GM21528 (cell line): ENCODE results near the gene ACACA.

ENCODE experiments used
- ATAC-seq: cut with Tn5 transposase; IDR thresholded peaks from one replicate; pipeline ENCODE4 v1.9.1; 2021; ENCODE audit warnings: mild to moderate bottlenecking, moderate library complexity; ENCODE audit not compliant: unreplicated experiment, low FRiP score

Gene ACACA

DNA sequence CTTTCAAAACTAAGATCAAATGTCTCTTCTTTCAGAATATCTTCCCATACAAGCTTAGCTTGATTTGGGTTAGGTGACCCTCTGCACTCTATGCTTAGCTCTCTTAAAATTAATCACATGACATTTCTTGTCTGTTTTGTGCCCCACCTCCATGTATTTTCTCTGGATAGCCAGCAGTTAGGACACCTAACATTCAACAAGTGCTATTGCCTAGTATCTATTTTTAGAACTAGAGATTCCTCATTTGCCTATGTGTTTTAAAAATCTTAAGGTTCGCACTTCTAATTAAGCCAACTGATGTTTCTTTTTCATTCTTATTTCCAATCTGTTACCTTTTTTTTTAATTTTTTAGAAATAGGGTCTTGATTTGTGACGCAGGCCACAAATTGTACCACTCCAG, 160.6 kb downstream of the ACACA start:
- no peak for ATAC-seq

DNA sequence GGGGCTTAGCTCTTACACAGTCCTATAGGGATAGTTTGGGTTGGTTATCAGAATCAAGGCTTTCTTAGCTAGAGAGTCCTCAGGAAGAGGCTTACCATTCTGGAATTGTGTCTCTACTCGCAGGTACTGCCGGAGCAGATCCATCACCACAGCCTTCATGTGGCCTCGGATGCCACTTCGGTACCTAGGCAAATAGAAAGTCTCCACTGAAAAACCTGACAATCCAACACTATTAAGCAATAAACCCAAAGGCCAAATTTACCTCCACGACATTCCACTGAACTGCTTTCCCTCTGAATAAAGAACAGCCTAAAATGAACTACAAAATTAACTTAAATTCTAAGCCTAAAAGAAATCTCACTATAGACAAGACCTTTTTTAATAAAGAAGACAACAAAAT, 166.3 kb downstream of the ACACA start:
- ATAC-seq = no peak

DNA sequence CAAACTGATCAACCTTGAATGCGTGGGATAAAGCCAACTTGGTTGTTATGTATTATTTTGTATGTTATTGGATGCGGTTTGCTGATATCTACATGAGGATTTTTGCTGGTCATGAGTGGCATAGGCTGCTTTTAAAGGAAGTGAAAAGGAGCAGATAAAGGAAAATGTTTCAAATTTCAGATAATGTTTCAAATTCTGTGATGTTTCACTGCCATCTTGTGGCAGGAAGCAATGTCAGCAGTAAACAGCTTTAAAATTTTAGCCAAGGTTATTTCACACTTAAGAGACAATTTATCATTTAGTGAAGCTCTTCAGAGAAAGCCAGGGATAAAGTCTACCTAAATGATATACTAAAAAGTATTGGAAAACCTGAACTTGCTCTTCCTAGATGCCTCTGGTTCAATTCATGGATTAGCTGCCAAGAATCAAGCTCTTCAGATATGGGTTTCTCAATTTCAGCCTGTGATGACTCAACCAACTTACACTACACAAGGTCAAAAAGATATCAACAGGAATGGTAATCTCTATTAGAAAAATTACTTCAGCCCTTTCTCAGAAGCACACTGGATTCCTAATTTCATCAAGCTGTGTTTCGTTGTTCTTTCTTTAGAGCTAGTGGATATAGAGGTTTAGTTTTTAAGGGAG, 166.8 kb downstream of the ACACA start:
- no peak for ATAC-seq

- ATAC-seq = no peak
Measured at GRCh38 chr17:37234106-37234505, 172.5 kb downstream of the ACACA start.

- no peak for ATAC-seq
Measured at GRCh38 chr17:37233036-37233435, 173.6 kb downstream of the ACACA start.

DNA sequence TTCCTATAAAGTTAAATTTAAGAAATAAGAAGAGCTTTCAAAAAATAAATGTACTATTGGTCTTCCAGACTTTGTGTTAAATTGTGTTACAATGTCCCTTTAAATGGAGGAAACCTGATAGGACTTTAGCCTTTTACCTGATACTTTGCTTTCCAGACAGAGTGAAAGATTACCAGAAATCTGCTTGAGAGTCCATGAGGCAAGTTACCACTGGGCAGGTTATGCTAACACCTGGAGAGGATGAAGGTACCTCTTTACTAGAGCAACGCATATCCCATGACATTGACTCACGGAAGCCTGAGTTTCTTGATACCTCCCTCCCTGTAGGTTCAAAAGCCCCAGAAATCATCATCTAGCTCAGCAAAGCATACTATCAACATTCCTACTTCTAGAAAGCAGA, 174.7 kb downstream of the ACACA start:
- no peak for ATAC-seq

GRCh38 chr17:37230633-37231032, 176.0 kb downstream of the ACACA start:
- no peak for ATAC-seq

DNA sequence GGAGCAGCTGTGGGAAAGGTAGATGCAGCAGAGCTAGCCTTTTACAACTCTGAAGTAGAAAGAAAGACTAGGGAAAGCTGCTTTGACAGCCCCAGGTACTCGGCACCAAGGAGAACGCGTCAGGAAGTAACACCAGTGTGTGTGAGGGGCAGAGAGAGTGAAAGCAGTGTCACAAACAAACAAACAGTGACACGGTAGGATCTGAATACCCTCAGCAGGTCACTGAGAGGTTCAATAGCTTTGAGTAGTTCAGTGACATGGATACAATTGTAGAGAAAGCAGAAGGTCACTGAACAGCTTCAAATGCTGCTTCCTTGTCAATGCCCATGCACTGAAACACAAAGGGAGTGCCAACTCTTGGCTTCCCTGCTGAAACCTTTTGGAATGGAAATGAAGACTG, 181.2 kb downstream of the ACACA start:
- no peak for ATAC-seq

GRCh38 chr17:37221865-37222264, 184.8 kb downstream of the ACACA start:
- ATAC-seq = no peak

DNA sequence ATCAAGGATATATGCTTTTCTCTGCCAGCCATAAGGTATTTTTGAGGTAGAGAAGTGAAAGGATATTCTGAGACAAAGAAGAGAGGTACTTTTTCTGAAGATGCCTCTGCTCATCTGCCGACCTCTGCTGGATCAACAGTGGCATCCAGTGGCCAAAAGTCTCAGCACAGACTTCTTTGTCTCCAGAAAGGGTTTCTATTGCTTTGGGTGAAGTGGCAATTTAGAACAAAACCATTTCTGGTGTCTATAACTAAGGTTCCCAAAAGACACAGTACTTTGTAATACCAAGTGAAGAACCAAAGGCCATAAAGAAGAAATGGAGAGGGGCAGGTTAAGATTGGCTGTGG, 186.1 kb downstream of the ACACA start:
- ATAC-seq = no peak

DNA sequence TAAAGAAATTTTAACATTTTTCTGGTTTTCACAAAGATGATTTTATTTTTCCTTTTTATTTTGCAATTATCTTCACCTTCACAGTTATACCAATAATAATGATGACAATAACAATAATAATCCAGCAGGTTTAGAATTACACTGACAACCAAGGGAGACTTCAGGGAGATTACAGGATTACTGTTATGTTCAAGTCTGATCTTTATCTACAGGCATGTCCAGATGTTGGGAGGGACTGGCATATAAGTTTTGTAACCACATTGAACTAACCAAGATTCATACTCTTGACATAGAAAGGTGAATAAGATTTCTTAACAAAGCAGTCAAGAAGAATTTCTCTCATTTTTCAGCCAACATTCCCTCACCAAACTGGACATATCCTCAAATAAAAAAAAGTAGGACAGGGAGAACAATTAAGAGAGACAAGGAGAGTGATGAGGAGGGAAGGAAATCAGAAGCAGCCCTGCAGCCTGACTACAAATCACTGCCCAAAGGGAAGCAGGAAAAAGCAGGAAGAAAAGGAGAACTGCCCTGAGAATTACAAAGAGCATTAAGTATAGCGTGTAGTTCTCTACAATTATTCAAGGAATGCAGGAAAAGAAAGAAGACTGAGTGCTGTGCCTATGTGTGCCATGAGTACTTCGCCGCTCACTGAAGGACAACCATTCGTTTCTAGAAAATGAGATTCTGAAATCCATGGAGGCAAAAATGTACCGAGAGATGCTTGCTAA, 186.6 kb downstream of the ACACA start:
- ATAC-seq = no peak

DNA sequence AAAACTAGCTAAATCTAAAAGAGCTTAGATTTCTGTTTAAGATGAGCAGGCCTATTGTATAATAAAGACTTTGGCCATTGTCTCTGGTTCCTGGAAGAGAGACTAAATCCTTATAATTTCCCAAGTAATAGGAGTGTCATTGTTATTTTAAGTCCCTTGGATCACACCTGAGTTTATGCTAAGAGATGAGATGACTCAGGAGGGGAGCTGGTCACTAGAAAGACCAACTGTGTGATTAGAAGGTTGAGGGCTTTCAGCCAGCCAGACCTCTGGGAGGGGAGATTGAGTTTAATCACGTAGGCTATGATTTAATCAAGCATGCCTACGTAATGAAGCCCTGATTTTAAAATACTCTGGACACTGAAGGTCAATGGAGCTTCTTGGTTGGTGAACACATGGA, 187.8 kb downstream of the ACACA start:
- ATAC-seq = no peak

DNA sequence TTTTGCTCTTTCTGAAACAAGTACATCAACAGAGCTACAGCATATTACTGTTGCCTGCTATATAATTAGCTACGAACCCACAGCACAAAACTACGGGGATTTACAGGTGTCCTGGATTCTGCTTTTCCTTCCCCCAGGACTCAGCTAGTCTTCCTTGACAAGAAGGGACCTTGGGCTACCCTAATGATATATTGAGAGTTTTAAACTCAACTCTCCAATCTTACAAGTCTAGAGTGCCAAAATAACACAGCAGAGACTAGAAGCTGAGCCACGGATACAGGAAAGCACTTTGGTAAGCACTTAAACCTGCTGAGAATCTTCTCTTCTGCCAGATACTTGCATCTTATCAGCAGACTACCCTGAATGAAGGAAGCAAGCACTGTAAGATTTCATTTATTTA, 192.2 kb downstream of the ACACA start:
- ATAC-seq = no peak

- no peak for ATAC-seq
Measured at GRCh38 chr17:37213927-37214326, 192.7 kb downstream of the ACACA start.

DNA sequence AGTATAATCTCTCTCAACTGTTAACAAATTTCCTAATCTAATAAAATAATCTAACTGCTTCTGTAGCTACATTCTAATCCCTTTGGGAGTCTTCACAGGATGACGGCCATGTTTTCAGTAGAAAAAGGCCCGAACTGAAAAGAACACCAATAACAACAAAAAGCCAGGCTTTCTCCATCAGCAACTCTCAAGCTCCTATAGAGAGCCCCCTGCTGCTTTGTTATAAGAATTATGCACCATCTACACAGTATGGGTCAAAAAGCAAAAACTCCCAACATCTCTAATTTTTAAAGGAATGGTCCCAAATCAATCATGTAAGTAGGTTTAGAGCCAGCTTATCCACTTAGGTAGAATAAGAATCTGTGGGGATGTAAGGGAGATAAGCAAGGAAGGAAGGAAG, 194.5 kb downstream of the ACACA start:
- no peak for ATAC-seq

- no peak for ATAC-seq
Measured at GRCh38 chr17:37211136-37211535, 195.5 kb downstream of the ACACA start.

GRCh38 chr17:37207103-37207502, 199.5 kb downstream of the ACACA start:
- no peak for ATAC-seq

GRCh38 chr17:37206299-37206698, 200.3 kb downstream of the ACACA start:
- ATAC-seq = no peak

DNA sequence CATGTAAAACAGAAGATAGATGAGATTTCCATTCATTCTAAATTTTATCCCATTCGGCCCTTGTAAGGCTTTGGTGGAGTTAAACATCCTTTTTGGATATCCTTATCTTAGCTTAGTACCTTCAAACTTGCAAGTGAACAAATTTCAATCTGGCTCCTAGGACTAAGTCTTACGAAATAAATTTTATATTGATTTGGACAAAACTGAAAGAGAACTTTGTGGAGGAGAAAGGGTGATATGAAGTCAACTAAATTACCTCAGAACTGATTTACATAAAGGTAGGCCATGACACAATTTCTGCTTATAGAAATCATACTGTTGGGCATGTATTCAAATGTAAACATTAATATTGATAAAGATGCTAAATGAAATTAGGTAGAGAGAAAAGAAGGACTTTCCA, 206.1 kb downstream of the ACACA start:
- no peak for ATAC-seq

- no peak for ATAC-seq
Measured at GRCh38 chr17:37197336-37197735, 209.3 kb downstream of the ACACA start.

DNA sequence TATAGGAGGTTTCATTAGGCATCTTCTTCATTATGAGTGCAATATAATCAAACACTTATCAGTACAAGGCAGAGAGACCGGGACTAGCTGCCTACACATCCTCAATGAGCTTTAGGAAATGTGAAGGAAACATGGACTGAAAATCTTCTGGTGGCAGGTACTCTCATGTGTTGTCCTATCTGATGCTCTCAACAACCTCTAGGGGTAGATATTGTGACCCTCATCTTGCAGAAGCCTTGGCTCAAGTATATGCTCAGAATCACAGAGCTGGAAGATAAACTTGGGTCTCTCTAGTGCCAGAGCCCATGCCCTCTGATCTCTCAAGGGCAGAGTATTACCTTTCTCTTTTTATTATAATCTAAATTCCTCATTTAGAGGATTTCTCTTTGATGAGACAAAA, 212.4 kb downstream of the ACACA start:
- no peak for ATAC-seq

DNA sequence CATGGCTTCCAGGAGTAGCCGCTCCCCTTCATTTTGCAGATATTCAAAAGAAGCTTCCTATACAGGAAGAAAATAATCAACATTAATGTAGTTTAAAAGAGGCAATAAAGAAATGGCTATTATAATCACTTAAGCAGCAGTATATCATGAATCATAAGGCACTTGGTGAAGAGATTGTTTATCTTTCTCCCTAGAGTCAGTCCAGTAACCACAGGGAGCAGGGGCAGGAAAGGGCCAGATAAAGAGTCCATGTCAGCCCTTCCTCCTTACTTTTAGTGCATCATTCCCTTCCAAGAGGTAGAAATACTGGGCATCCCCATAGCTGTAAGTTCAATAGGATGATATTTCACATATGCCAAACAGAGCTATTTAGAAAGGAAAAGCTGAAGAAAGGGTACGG, 215.4 kb downstream of the ACACA start:
- ATAC-seq = no peak

GRCh38 chr17:37190493-37190892, 216.1 kb downstream of the ACACA start:
- ATAC-seq = no peak
